A549 (cell line): ENCODE data around the gene MESP1.

Experiments
- FOSL2 ChIP-seq, 2 experiments: fragments of 450-650 bp in 1 of 2; fragments of >200 bp in 1 of 2; sonication (Bioruptor Twin) in 1 of 2; formaldehyde crosslinking; IDR thresholded peaks; 2 replicates each; pipeline versions ENCODE4 v1.5.0 to v1.6.1; 2016 to 2020; ENCODE audit warnings: mild to moderate bottlenecking in 1 of 2, moderate library complexity in 1 of 2
- HEYL ChIP-seq: fragments of 250-450 bp; sonication (Bioruptor Pico); IDR thresholded peaks from 2 replicates; pipeline ENCODE4 v1.8.0; 2021; ENCODE audit warnings: mild to moderate bottlenecking, moderate library complexity
- POLR2A ChIP-seq: IDR thresholded peaks from 2 replicates; pipeline ENCODE4 v1.6.1; 2012; ENCODE audit warnings: mild to moderate bottlenecking, low read length
- TFCP2L1 ChIP-seq: fragments of 250-450 bp; sonication (Bioruptor Pico); IDR thresholded peaks from 2 replicates; pipeline ENCODE4 v1.5.0; 2021; ENCODE audit warnings: mild to moderate bottlenecking
- TF ChIP-seq, protein P1 (sequence below): IDR thresholded peaks from 2 replicates; pipeline ENCODE4 v1.6.1; 2012
- TF ChIP-seq, protein P2 (sequence below): fragments of >200 bp; sonication (Bioruptor Twin); formaldehyde crosslinking; IDR thresholded peaks from 3 replicates; pipeline ENCODE4 v1.5.1; 2016

DNA sequence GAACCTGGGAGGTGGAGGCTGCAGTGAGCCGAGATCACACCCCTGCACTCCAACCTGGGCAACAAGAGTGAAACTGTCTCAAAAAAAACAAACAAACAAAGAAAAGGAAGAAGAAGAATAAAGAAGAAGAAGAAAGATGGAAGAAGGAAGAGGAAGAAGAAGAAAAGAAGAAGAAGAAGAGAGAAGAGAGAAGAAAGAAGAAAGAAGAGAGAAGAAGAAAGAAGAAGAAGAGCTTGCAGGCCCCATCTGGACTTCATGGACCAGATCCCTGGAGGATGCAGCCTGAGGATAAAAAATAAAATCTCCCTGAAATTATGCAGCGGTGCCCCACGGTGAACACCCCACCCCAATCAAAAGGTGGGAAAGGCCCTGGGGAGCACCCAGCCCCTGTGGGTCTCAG lies 8.8 kb upstream of the MESP1 start:
- TF ChIP-seq FOSL2 (IDR thresholded peaks at IDR 0.05) (no peak), FOSL2 (CRISPR knock-in tag; IDR thresholded peaks at IDR 0.05) (no peak), POLR2A (no peak), TFCP2L1 (CRISPR knock-in tag) (no peak), HEYL (CRISPR knock-in tag) (no peak)
- TF ChIP-seq, protein P1, sequence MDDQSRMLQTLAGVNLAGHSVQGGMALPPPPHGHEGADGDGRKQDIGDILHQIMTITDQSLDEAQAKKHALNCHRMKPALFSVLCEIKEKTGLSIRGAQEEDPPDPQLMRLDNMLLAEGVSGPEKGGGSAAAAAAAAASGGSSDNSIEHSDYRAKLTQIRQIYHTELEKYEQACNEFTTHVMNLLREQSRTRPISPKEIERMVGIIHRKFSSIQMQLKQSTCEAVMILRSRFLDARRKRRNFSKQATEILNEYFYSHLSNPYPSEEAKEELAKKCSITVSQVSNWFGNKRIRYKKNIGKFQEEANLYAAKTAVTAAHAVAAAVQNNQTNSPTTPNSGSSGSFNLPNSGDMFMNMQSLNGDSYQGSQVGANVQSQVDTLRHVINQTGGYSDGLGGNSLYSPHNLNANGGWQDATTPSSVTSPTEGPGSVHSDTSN, result no peak
- TF ChIP-seq, protein P2, sequence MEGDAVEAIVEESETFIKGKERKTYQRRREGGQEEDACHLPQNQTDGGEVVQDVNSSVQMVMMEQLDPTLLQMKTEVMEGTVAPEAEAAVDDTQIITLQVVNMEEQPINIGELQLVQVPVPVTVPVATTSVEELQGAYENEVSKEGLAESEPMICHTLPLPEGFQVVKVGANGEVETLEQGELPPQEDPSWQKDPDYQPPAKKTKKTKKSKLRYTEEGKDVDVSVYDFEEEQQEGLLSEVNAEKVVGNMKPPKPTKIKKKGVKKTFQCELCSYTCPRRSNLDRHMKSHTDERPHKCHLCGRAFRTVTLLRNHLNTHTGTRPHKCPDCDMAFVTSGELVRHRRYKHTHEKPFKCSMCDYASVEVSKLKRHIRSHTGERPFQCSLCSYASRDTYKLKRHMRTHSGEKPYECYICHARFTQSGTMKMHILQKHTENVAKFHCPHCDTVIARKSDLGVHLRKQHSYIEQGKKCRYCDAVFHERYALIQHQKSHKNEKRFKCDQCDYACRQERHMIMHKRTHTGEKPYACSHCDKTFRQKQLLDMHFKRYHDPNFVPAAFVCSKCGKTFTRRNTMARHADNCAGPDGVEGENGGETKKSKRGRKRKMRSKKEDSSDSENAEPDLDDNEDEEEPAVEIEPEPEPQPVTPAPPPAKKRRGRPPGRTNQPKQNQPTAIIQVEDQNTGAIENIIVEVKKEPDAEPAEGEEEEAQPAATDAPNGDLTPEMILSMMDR, result no peak
